HG03280 (cell line): Measurements from ENCODE around the gene SEPTIN8.

ENCODE experiments used
- ATAC-seq: cut with Tn5 transposase; IDR thresholded peaks from one replicate; pipeline ENCODE4 v1.9.1; 2021; ENCODE audit warnings: mild to moderate bottlenecking, moderate library complexity; ENCODE audit not compliant: unreplicated experiment

The SEPTIN8 gene

GRCh38 chr5:132777209-132778069 is at the start of gene SEPTIN8:
Gene SEPTIN8, minus strand, starts transcription at chr5:132777239. Its CDS starts 102 bp downstream, at chr5:132777137.
- ATAC-seq, result peak; percentile 69

- no peak for ATAC-seq
Measured at GRCh38 chr5:132826424-132827082, 49.5 kb upstream of the SEPTIN8 start.

DNA sequence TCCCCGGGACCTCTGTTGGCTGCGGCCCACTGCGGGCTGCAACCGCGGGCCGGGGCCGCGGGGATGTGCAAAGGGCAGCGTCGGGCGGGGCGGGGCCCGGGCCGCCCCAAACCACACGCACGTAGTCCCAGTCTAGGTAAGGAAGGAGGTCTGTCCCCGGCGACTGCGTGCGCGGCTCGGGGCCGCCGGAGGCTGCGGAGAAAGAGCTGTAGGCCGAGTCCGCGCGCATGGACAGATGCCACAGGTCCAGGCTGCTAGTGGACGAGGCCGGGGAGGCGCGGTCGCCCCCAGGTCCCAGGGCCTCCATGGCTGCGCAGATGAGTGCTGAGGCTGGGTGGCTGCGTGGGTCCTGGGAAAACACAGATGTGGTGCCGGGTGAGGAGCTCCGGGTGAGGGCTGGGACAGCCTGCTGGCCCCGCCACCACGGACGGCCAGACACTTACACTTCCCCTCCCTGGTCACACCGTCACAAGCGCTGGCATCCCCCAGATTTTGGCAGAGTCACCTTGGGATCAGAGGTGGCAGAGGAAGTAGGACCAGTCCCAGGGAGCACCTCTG is 48.9 kb upstream of the SEPTIN8 start:
- no peak for ATAC-seq

GRCh38 chr5:132825033-132825833 is 48.2 kb upstream of the SEPTIN8 start:
- ATAC-seq, result no peak

DNA sequence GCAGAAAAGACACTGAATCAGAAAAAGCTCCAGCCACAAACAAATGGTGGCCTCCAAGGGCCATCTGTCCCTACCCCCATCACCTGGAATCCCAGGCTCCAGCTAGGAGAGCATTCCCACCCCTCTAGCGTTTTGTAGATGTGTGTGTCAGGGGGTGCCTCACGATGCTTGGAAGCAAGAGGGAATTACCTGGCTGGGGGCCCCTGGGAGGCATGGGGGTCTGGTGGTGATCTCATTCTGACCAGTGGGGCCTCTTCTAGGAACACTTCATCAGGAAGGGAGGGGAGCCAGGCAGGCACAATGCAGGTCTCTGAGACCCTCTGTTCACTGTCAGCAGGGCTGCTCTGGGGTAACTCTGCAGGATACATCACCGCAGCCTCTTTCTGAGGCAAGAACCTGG is 47.4 kb upstream of the SEPTIN8 start:
- ATAC-seq, result no peak

- ATAC-seq, result no peak
Measured at GRCh38 chr5:132823481-132824050, 46.5 kb upstream of the SEPTIN8 start.

- no peak for ATAC-seq
Measured at GRCh38 chr5:132822650-132823480, 45.8 kb upstream of the SEPTIN8 start.

DNA sequence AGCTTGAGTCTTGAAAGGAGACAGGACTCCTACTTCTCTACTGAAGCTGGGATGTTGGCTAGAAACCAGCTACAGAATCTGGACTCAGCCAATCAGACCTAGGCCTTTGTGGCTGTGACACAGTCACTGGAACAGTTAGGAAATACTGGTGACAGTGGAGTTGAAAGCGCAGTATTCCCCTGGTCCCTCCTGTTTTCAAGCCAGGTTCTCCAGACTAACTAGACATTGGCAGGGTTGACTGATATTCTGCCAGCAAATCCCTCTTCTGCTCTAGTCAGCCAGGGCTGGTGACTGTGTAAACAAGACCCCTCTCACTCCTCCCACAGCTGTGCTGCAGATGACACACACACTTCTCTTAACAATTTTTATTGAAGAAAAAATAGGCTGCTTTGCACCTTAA is 44.8 kb upstream of the SEPTIN8 start:
- no peak for ATAC-seq

GRCh38 chr5:132821350-132821749 is 44.3 kb upstream of the SEPTIN8 start:
- ATAC-seq, result no peak

DNA sequence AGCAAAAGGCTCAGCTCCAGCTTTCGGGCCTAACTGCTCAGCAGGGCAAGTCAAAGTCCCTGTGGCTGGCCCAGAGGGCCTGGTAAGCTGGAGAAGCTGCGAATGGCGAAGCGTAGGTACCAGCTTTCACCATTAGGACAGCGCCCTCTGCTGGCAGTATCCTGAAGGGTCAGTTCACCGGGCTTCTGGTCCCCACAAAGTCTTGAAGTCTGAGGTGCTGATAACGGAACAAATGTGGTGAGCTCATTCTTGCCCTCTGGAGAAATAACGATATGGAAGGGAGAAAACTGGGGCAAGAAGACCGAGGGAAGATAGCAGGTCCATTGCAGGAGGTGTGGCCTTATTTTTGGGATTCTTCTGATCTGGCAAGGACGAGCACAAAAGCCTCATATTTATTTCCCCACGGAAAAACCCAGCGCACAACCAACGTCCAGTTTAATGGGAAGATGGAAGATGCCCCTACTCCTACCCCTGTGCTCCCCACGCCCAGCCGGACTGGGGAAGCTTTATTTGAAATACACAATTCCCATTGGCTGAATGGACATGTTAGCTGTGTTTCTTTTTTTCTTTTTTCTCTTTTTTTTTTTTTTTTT is 43.2 kb upstream of the SEPTIN8 start:
- ATAC-seq, result peak; percentile 66

DNA sequence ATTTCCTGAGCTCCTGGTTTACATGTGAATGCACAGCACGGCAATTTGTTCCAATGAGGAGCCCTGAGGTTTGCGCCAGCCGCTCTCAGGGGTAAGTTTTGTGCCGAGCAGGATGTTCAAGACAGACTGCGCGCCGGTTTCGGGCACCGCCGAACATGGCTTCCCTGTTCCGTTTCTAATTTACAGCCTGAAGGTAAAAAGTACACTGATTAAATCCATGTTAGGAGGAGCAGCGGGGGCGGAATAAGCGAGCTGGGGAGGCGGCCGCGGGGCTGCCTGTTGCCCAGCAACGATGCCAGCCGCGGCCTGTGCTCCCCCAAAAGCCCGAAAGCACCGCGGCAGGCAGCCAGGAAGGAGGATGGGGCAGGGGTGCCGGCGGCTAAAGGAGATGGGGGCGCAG is 42.4 kb upstream of the SEPTIN8 start:
- ATAC-seq, result no peak

DNA sequence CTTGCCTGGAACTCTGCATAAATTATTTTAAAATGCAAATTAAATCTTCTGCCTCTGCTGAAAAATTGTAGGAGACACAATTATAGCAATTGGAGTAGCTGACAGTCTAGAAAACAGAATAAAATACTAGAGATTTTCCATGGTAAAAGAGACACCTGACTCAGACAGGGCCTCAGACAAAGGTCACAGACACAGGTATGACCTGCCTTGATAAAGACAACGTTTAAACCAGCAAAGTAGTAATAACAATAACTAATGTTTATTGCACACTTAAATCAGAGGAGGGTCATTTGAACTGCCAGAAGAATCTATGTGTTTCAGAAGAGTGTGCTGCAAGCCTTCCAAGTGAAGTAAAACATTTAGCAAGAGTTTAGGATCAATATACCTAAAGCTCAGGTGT is 40.0 kb upstream of the SEPTIN8 start:
- ATAC-seq, result no peak

DNA sequence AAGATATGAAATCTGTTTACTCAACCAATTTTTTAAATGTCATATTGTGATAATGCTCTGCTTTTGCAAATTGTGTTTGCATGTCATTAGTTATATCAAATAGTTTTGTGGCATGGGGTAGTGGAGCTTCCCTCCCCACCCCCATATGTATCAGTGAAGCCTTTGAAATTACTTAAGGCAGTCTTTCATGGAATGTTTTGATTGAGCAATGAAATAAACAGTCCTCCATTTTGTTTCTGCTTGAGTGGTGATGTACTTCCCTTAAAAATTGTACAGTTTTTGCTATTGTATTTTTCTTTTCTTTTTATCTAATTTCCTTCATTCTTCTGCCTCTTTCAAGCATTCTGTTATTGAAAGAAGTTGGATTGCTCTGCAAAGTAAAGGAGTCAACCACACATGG is 39.5 kb upstream of the SEPTIN8 start:
- no peak for ATAC-seq

- no peak for ATAC-seq
Measured at GRCh38 chr5:132816083-132816482, 39.0 kb upstream of the SEPTIN8 start.

- ATAC-seq, result no peak
Measured at GRCh38 chr5:132815454-132815853, 38.4 kb upstream of the SEPTIN8 start.

- no peak for ATAC-seq
Measured at GRCh38 chr5:132814503-132815294, 37.7 kb upstream of the SEPTIN8 start.

DNA sequence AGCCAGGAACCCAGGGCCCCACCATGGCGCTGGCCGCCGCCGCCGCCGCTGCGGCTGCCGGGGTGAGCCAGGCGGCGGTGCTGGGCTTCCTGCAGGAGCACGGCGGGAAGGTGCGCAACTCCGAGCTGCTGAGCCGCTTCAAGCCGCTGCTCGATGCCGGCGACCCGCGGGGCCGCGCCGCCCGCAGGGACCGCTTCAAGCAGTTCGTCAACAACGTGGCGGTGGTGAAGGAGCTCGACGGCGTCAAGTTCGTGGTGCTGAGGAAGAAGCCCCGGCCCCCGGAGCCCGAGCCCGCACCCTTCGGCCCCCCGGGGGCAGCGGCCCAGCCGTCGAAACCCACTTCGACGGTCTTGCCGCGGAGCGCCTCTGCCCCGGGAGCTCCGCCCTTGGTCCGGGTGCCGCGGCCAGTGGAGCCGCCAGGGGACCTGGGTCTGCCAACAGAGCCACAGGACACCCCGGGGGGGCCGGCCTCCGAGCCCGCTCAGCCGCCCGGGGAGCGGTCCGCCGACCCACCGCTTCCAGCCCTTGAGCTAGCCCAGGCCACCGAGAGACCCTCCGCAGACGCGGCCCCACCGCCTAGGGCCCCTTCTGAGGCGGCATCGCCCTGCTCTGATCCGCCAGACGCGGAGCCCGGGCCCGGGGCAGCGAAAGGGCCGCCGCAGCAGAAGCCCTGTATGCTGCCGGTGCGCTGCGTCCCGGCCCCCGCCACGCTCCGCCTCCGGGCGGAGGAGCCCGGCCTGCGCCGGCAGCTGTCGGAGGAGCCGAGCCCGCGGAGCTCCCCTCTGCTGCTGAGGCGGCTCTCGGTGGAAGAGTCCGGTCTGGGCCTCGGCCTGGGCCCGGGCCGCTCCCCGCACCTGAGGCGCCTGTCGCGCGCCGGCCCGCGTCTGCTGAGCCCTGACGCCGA is 36.8 kb upstream of the SEPTIN8 start:
- ATAC-seq, result no peak
